ENCODE data around the gene WDR6. TPM values are rescaled to one million over a fixed set of nuclear protein-coding genes. Genes with fewer than 3 reads are reported as not detected.

Gene WDR6
- total and polyA plus RNA-seq, 9 of the 15 experiments (the other 6 are each of a cell fraction or from before 2014, with no cell fraction given): 8.9 to 90.6 (median 44.7) TPM

- H3K36me3 ChIP-seq (ENCODE audit: control insufficient read depth, insufficient read depth, low read length): peaks cover 55% of the 10 kb centered on the region; the same call in 2 of the 3 replicates
- peak overlapping the region in 1 of 2 experiments; percentile 28; a peak in 1 of 4 replicates for H3K9ac ChIP-seq (ENCODE audit: insufficient read depth in 1 of 2, low read depth in 2 of 2, low read length in 2 of 2)
- DNase-seq (ENCODE audit: extremely low read depth in 1 of 4, low spot score in 3 of 4) (peak in 3 of 4 experiments; percentile 20 to 68 (median 47)), ATAC-seq (peak; percentile 61), FAIRE-seq (peak; percentile 66)
- no peak overlapping the region for H3K4me2 ChIP-seq (ENCODE audit: insufficient read depth, low read length)
- BruUV-seq (replicated peaks): no TSS peak
- H3K9me1 ChIP-seq (ENCODE audit: control insufficient read depth, insufficient read depth, low read length): peaks cover 8% of the 10 kb centered on the region
- H4K20me1 ChIP-seq (replicated peaks; ENCODE audit: control insufficient read depth, insufficient read depth, low read length): peaks cover 20% of the 10 kb centered on the region; the same call in 1 of the 2 replicates
- intact Hi-C loops (cut with micrococcal nuclease): loop anchor here (2.0 kb wide), 1 partner anchor 25 kb away; no protein-coding TSS in a partner anchor
- in situ Hi-C loops (cut with MboI): no loop called here
- 85% methylated on average over 19 of the region's 24 CpGs for WGBS (ENCODE audit: insufficient coverage, low coverage, missing lambda C conversion rate)
- H3K27ac ChIP-seq (ENCODE audit: extremely low read depth, low read depth, low read length): no peak overlapping the region
- no peak overlapping the region for H2AFZ ChIP-seq (ENCODE audit: low read depth, low read length)
- no peaks in the 10 kb centered on the region for H3K27me3 ChIP-seq (ENCODE audit: control insufficient read depth in 2 of 2, insufficient read depth in 2 of 2, low read length in 2 of 2)
- CTCF ChIA-PET (ENCODE audit: low intra/inter-chr PET ratio): interaction anchor here (0.5 kb wide), 1 partner anchor 658 kb away, joined by 7 read pairs; no protein-coding TSS in a partner anchor
- POLR2A ChIA-PET: interaction anchor here (0.5 to 1.1 kb wide), 5 partner anchors 8 to 78 kb away, joined by 3 to 7 read pairs (median 4); partner anchors contain the start of genes IMPDH2 and NDUFAF3
- no peaks in the 10 kb centered on the region for H3K9me3 ChIP-seq (replicated peaks; ENCODE audit: control insufficient read depth, insufficient read depth, low read depth, low read length)
- peaks cover 8 to 34% of the 10 kb centered on the region in 2 experiments; a peak in 4 of 5 replicates for H3K4me1 ChIP-seq (replicated peaks in 1 of 2; ENCODE audit: control insufficient read depth in 2 of 2, insufficient read depth in 2 of 2, low read length in 2 of 2)
- peaks cover 46% of the 10 kb centered on the region for H3K79me2 ChIP-seq (ENCODE audit: control insufficient read depth, insufficient read depth, low read length)
- no peak overlapping the region for H3K4me3 ChIP-seq
- TF ChIP-seq CTCF (IDR thresholded peaks at IDR 0.05 in 2 of 3, conservative IDR thresholded peaks at IDR 0.05 in 1 of 3; ENCODE audit: insufficient read depth in 2 of 3, low read depth in 1 of 3, low read length in 3 of 3) (peak; percentile 61 to 71 (median 71)), MAFG (tag; conservative IDR thresholded peaks at IDR 0.05) (no peak), NFIX (CRISPR knock-in tag; IDR thresholded peaks at IDR 0.05; ENCODE audit: low read depth) (no peak), MCM7 (IDR thresholded peaks at IDR 0.05) (no peak), ZNF12 (CRISPR knock-in tag; IDR thresholded peaks at IDR 0.05) (no peak), ZNF121 (CRISPR knock-in tag; conservative IDR thresholded peaks at IDR 0.05) (no peak), DNMT1 (IDR thresholded peaks at IDR 0.05) (no peak), CHD2 (IDR thresholded peaks at IDR 0.05; ENCODE audit: low read depth, low read length) (0 out of 2 replicates have a peak, but pooled peaks have one; percentile 13), RUNX1 (IDR thresholded peaks at IDR 0.05; ENCODE audit: low read depth) (no peak), SREBF1 (IDR thresholded peaks at IDR 0.05; ENCODE audit: borderline replicate concordance, low read depth, low read length) (no peak), SMC3 (conservative IDR thresholded peaks at IDR 0.05; ENCODE audit: insufficient read depth, low read depth, low read length) (peak; percentile 68), ESRRA (IDR thresholded peaks at IDR 0.05; ENCODE audit: borderline replicate concordance, low read depth) (no peak), RBBP5 (IDR thresholded peaks at IDR 0.05; ENCODE audit: borderline replicate concordance, insufficient read depth, low read length, poor library complexity, severe bottlenecking) (no peak)
- TF ChIP-seq, protein P1, sequence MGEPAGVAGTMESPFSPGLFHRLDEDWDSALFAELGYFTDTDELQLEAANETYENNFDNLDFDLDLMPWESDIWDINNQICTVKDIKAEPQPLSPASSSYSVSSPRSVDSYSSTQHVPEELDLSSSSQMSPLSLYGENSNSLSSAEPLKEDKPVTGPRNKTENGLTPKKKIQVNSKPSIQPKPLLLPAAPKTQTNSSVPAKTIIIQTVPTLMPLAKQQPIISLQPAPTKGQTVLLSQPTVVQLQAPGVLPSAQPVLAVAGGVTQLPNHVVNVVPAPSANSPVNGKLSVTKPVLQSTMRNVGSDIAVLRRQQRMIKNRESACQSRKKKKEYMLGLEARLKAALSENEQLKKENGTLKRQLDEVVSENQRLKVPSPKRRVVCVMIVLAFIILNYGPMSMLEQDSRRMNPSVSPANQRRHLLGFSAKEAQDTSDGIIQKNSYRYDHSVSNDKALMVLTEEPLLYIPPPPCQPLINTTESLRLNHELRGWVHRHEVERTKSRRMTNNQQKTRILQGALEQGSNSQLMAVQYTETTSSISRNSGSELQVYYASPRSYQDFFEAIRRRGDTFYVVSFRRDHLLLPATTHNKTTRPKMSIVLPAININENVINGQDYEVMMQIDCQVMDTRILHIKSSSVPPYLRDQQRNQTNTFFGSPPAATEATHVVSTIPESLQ (CRISPR knock-in tag; IDR thresholded peaks at IDR 0.05): no peak
Measured at GRCh38 chr3:49013738-49014660, 6.8 kb downstream of the WDR6 start.
